Fibroblast of the aortic adventitia (primary cell): ENCODE data around the gene TPCN1. TPM values are rescaled to one million over a fixed set of nuclear protein-coding genes. Genes with fewer than 3 reads are reported as not detected.

ENCODE experiments used
- DNase-seq: peaks from one replicate; pipeline ENCODE4 v3.0.0-alpha.2; 2010; ENCODE audit warnings: low read depth
- H3K4me3 ChIP-seq: 2 replicates; pipeline ENCODE4 v1.5.1; 2011; ENCODE audit warnings: low read depth, mild to moderate bottlenecking, control low read depth, low read length, moderate library complexity
- total RNA-seq: library from RNA; depleted of rRNA; stranded (reverse); fragments of >200 nt; gene quantifications from 2 replicates; pipeline ENCODE4 v1.2.3, GENCODE V29; 2012; ENCODE audit warnings: low replicate concordance
- TF ChIP-seq, protein P1 (sequence below): IDR thresholded peaks from 2 replicates; pipeline ENCODE4 v1.5.1; 2011; ENCODE audit warnings: mild to moderate bottlenecking, low read length, control low read depth, inconsistent platforms; ENCODE audit not compliant: insufficient read depth

TPCN1 gene
- total RNA-seq, 1 donor = 20.4 TPM

DNA sequence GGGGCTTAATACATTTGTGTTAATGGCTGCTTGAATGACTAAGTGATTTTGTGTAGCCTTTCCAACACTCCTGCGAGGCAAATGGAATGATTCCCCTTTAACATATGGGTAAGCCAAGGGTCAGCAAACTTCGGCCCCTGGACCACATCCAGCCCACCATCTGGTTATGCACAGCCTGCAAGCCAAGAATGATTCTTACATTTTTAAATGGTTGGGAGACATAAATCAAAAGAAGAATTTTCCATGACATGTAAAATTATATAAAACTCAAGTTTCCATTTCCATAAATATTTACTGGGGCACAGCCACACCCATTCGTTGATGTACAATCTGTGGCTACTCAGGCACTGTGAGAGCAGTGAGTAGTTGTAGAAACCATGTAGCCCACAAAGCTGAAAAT lies 104.7 kb downstream of the TPCN1 start:
- TF ChIP-seq, protein P1, sequence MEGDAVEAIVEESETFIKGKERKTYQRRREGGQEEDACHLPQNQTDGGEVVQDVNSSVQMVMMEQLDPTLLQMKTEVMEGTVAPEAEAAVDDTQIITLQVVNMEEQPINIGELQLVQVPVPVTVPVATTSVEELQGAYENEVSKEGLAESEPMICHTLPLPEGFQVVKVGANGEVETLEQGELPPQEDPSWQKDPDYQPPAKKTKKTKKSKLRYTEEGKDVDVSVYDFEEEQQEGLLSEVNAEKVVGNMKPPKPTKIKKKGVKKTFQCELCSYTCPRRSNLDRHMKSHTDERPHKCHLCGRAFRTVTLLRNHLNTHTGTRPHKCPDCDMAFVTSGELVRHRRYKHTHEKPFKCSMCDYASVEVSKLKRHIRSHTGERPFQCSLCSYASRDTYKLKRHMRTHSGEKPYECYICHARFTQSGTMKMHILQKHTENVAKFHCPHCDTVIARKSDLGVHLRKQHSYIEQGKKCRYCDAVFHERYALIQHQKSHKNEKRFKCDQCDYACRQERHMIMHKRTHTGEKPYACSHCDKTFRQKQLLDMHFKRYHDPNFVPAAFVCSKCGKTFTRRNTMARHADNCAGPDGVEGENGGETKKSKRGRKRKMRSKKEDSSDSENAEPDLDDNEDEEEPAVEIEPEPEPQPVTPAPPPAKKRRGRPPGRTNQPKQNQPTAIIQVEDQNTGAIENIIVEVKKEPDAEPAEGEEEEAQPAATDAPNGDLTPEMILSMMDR = no peak
- H3K4me3 ChIP-seq = no peak overlapping the region
- peak; percentile 98 for DNase-seq

DNA sequence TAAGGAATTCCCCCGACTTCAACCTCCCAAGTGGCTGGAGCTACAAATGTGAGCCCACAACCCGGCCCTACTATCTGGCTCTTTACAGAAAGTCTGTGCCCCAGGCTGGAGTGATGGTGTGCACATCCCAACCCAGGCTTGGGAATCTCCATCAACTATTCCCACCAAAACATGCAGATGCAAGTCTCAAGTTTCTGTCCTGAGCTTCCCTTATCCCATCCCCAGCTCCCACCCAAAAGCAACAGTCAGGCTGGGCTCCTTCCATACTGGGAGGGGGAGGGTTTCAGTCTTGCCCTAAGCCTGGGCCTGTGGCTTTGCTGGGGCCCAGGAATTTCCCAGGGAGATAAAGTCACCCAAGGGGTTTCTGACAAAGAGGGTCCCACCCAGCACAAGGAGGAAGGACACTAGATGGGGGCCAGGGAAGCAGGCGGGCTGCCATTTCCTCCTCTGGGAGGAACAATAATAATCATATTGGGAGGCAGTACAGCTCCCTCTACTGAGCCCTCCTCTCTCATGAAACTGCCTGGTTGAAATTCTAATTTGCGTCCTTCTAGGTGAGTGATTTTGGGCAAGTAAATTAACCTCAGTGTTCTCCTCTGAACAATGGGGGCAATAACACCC lies 105.6 kb downstream of the TPCN1 start:
- H3K4me3 ChIP-seq = no peak overlapping the region
- TF ChIP-seq, protein P1 = peak; percentile 44
- DNase-seq = peak; percentile 65

DNA sequence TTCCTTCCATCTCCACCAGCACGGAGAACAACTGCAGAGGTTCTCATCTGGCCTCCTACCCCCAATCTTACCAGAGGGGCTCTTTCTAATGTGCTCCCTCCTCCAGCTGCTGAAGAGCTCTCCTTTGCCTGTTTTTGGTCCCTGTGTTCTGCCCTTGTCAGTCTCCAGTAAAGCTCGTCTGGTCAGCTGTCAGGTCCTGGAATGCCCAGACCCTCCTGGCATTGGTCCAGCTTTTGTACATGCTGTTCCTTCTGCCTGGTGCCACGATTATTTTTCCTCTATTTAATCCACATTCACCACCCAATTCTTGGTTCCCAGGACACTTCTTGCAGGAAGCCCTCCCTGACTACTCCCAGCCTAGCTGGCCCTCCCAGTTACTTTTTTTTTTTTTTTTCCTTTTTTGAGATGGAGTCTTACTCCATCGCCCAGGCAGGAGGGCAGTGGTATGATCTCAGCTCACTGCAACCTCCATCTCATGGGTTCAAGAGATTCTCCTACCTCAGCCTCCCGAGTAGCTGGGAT lies 107.2 kb downstream of the TPCN1 start:
- TF ChIP-seq, protein P1 = no peak
- no peak for DNase-seq
- no peak overlapping the region for H3K4me3 ChIP-seq

DNA sequence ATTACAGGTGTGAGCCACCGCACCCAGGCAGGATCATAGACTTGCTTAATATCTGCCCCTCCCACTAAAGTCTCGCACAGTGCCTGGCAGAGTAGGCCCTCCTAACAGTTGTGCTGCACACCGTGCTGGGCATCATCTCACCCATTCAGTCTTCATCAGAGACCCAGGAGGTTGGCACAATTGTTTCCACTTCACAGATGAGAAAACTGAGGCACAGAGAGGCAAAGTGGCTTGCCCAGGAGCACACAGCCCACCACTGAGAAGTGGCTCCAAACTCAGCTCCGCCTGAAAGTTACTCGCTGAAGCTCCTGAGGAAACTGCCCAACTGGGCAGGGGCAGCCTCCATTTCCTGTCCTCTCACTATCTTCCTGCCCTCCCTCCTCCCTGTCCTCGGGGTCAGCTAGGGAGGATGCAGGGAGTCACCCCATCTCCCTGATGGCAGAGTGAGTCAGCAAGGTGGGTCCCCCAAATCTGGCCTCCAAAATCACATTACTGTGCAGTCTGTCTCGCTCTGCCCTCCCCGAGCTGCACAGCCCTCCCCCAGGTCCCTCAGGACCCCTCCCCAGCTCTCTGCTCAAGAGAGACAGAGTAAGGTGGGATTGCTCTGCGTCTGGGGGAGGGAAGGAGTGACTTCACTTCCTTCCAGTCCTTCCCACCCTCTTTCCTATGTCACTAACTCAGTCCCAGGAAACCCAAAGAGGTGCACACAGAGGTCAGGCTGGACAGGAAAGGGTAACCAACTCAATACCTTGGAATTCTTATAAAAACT lies 107.9 kb downstream of the TPCN1 start:
- H3K4me3 ChIP-seq = no peak overlapping the region
- TF ChIP-seq, protein P1 = no peak
- peak; percentile 25 for DNase-seq

DNA sequence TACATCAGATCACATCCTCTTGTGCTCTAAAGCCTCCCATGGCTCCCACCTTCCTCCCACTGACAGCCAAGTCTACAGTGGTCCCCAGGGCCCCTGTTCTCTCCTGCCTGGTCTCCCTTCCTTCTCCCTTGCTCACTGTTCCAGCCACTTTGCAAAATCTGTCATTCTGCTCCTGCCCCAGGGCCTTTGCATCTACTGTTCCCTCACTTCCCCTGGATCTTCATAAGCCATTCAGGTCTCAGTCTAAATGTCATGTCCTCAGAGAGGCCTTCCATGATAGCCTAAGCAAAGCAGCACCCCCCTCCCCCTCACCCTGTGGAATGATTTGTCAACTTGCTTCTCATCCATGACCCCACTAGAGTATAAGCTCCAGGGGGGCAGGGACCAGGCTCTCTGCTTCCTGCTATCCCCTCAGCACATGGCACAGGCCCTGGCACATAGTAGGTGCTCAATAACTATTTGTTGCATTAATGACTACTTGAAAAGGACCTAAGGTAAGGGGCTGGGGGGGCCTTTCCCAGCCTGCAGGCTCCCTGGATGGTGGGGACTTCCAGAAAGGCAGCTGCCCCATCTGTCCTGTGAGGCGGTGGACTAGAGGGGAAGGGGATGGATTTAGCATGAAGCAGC lies 108.6 kb downstream of the TPCN1 start:
- no peak for DNase-seq
- no peak overlapping the region for H3K4me3 ChIP-seq
- TF ChIP-seq, protein P1 = no peak

DNA sequence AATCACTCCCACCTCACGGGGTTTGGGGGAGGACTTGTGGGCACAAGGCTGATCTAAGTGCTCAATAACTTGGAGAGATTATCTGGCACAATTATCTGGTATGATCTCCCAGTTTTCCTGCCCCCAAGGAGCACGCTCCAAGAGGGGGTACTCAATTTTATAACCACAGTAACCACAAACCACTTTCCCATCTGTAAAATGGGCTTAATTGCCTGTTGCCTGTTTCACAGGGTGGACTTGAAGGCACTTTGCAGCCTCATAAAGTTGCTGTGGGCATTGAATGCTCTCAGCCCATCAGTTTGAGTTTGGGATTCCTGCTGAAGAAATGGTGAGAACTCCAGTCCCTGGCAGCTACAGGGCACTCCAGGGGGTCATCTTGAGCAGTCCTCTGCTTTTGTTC lies 109.2 kb downstream of the TPCN1 start:
- no peak overlapping the region for H3K4me3 ChIP-seq
- TF ChIP-seq, protein P1 = no peak
- DNase-seq = no peak
